Measurements from ENCODE around the gene AZIN2.
"Not testable (repeated sequence)": the region's sequence is repeated elsewhere in the genome, so short reads cannot be mapped to it uniquely, and the experiment has no call there.

Gene AZIN2

DNA sequence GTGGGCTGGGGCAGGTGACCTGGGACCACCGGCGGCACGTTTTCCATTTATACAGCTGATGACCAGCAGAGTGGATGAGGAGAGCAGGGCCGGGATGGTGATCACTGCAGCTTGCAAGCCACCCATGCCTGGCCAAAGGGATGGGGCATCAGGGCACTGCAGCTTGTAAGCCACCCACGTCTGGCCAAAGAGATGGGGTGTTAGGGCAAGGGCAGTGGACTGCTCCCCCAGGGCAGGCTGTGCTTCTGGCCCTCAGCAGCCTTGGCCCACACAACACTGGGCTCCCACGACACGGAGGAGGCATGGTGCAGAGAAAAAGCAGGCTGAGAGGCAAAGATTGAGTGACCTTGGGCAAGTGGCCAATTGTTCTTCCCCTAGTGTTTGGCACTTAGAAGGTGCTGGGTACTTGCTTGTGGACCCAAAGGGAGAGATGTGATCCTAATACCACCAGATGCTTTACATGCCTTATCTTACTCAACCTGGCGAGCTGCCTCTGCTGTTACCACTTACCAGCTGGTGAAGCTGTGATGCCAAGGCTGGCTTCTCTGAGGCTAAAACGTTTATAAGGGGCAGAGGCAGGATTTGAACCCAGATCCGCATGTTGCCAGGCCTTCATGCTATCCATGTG is 52.6 kb downstream of the AZIN2 start:
- H3K4me3 ChIP-seq (ENCODE audit: control insufficient read depth, low read depth, low read length), result no peak overlapping the region
- TF ChIP-seq, protein P1, sequence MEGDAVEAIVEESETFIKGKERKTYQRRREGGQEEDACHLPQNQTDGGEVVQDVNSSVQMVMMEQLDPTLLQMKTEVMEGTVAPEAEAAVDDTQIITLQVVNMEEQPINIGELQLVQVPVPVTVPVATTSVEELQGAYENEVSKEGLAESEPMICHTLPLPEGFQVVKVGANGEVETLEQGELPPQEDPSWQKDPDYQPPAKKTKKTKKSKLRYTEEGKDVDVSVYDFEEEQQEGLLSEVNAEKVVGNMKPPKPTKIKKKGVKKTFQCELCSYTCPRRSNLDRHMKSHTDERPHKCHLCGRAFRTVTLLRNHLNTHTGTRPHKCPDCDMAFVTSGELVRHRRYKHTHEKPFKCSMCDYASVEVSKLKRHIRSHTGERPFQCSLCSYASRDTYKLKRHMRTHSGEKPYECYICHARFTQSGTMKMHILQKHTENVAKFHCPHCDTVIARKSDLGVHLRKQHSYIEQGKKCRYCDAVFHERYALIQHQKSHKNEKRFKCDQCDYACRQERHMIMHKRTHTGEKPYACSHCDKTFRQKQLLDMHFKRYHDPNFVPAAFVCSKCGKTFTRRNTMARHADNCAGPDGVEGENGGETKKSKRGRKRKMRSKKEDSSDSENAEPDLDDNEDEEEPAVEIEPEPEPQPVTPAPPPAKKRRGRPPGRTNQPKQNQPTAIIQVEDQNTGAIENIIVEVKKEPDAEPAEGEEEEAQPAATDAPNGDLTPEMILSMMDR (IDR thresholded peaks at IDR 0.05; ENCODE audit: control insufficient read depth, insufficient read depth, low read depth, low read length, missing control alignments), result no peak
- no peak for DNase-seq (ENCODE audit: low read depth)

DNA sequence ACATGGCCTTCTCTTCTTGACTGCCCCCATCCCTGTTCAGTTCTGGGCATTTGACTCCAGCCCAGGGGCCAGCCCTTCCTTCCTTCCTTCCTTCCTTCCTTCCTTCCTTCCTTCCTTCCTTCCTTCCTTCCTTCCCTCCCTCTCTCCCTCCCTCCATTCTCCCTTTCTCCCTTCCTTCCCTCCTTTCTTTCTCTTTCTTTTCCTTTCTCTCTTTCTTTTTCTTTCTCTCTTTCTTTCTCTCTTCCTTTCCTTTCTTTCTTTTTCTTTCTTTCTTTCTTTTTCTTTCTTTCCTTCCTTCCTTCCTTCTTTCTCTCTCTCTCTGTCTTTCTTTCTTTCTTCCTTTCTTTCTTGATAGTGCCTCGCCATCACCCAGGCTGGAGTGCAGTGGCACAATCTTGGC is 55.1 kb downstream of the AZIN2 start:
- not testable (repeated sequence) for DNase-seq (ENCODE audit: low read depth); H3K4me3 ChIP-seq (ENCODE audit: control insufficient read depth, low read depth, low read length)

DNA sequence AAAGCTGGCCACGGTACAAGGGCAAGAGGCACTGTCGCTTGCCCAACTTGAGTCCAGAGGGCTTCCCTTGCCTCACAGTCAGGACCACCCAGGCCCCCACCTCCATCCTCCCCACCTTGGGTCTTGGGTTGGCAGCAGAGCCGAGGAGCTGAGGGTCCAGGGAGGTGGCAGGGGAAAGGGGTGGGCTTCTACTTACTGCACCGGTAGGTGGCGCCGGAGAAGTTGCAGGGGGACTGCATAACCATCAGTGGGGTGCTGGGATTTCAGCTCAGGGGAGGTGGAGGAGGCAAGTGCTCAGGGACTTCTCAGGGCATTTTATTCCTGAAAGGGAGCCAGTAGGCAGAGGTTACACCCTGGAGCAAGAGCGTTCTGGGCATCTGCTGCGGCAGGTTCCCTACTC is 56.8 kb downstream of the AZIN2 start:
- DNase-seq (ENCODE audit: low read depth), result no peak
- TF ChIP-seq, protein P1 (IDR thresholded peaks at IDR 0.05; ENCODE audit: control insufficient read depth, insufficient read depth, low read depth, low read length, missing control alignments), result peak; percentile 70
- H3K4me3 ChIP-seq (ENCODE audit: control insufficient read depth, low read depth, low read length), result no peak overlapping the region

DNA sequence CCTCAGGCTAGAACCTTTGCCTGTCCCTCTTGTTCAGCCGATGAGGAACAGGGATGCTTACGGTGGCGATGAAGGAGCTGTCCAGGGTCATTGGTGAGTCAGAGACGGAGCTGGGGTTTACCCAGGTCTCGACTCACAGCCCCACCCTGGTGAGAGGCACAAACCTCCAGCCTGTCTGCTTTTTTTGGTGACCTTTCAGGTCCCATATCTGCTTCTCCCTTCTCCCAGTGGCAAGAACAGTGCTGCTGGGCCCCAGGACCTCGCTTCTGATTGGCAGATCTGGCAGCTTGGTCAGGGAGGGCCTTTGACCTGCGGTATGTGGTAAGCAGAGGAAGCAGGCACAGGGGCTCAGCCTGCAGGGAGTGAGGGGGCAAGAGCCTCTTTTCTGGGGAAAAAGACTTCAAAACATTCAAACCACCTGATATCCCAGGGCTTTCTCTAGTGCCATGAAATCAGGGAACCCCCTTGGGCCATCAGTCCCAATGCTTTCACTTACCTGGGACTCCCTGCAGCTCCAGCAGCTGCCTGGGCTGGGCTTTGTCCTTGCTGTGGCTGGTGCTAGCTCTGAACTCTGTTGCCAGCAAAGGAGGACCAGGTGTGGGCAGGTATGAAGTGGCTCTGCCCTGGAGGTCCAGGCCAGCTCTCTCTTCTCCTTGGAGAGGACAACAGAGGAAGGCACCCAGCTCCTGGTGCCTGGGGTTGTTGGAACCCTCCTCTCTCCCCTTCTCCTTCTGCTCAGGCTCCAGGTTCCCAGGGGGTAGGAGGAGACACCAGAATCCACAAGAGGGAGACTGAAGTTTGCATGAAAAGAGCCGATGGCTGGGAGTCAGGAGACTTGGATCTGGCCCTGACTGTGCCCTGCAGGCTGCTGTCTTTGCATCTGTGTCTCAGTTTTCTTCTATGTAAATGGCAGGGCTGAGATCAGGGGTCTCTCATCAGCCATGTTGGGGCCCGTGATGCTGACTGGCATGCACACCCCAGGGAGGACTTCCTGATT is 59.5 kb downstream of the AZIN2 start:
- TF ChIP-seq, protein P1 (IDR thresholded peaks at IDR 0.05; ENCODE audit: control insufficient read depth, insufficient read depth, low read depth, low read length, missing control alignments), result no peak
- H3K4me3 ChIP-seq (ENCODE audit: control insufficient read depth, low read depth, low read length), result no peak overlapping the region
- no peak for DNase-seq (ENCODE audit: low read depth)

DNA sequence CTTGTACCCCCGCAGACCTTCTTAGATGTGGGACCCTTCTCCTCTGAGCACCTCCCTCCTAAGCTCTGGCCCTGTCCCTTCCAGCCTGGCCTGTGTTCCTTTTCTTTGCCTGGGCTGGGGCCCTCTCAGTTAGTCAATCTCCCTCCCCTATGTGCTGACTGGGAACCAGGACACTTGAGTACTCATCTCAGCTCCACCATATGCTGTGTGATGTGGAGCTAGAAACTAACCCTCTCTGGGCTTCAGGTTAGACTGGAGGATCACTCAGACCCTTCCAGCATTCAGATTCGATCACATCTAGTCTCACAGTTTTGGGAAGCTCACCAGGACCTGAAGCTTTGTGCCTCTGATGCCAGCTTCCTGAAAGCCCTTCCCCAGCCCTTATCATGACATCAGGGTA is 60.3 kb downstream of the AZIN2 start:
- no peak overlapping the region for H3K4me3 ChIP-seq (ENCODE audit: control insufficient read depth, low read depth, low read length)
- TF ChIP-seq, protein P1 (IDR thresholded peaks at IDR 0.05; ENCODE audit: control insufficient read depth, insufficient read depth, low read depth, low read length, missing control alignments), result no peak
- no peak for DNase-seq (ENCODE audit: low read depth)

DNA sequence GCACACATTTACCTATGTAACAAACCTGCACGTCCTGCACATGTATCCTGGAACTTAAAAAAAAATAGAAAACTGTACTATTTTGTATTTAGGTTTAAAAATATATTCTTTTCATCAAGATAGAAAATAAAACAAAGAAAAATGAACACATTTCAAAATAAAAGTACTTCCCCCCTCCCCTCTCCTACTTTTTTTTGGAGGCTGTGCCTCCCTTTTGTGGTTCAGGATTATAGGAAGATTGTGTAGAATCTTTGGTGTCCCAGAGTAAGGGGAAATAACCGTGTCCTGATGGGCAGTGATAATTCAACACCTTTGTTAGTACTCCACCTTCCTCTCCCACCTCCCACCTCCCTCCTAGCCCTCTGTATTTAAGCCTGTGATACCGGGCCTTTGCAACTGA is 60.8 kb downstream of the AZIN2 start:
- H3K4me3 ChIP-seq (ENCODE audit: control insufficient read depth, low read depth, low read length), result no peak overlapping the region
- DNase-seq (ENCODE audit: low read depth), result no peak
- TF ChIP-seq, protein P1 (IDR thresholded peaks at IDR 0.05; ENCODE audit: control insufficient read depth, insufficient read depth, low read depth, low read length, missing control alignments), result no peak

DNA sequence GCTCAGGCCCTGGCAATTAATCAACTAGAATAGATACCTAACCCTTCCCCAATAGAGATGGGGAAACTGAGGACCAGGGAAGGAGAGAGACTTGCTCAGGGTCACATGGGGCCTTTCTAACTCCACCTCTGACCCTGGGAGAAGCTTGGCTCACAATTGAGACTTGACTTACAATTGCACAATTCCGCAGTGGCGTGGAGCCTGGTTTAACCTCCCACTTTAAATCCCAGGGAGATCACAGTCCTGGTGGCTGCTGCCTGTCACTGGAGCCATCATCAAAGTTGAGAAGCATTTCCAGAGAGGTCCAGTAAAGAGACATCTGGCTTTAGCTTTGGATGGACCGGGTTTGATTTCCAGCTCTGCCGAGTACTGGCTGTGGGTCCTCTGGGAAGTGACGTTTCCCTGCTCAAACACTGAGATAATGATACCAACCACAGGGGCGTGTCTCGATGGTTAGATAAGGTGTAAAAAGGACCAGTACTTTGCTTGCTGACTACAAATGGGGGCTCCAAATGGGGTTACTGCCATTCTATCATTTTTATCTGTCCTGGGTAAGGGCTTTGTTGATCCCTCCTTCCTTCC is 61.6 kb downstream of the AZIN2 start:
- DNase-seq (ENCODE audit: low read depth), result no peak
- TF ChIP-seq, protein P1 (IDR thresholded peaks at IDR 0.05; ENCODE audit: control insufficient read depth, insufficient read depth, low read depth, low read length, missing control alignments), result no peak
- H3K4me3 ChIP-seq (ENCODE audit: control insufficient read depth, low read depth, low read length), result no peak overlapping the region
